ENCODE results near the gene INTS14.
"Not testable (repeated sequence)": the region's sequence is repeated elsewhere in the genome, so short reads cannot be mapped to it uniquely, and the experiment has no call there.

INTS14 gene

GRCh38 chr15:65632780-65633375, 21.9 kb upstream of the INTS14 start:
- H3K4me3 ChIP-seq: no peak overlapping the region
- H3K9me3 ChIP-seq: no peaks in the 10 kb centered on the region
- H3K4me2 ChIP-seq: no peak overlapping the region
- peaks cover 5% of the 10 kb centered on the region; the same call in 1 of the 2 replicates for H3K4me1 ChIP-seq
- H3K27ac ChIP-seq: no peak overlapping the region
- no peaks in the 10 kb centered on the region for H3K27me3 ChIP-seq
- H3K36me3 ChIP-seq: no peaks in the 10 kb centered on the region
- TF ChIP-seq Cebpa-rat (IDR thresholded peaks at IDR 0.05): no peak
- no peaks in the 10 kb centered on the region for H4K20me1 ChIP-seq
- H3K9ac ChIP-seq: no peak overlapping the region

- Histone ChIP-seq H3K27me3 (no peaks in the 10 kb centered on the region), H3K9me3 (no peaks in the 10 kb centered on the region), H3K36me3 (no peaks in the 10 kb centered on the region), H3K4me2 (no peak overlapping the region), H3K4me1 (peaks cover 5% of the 10 kb centered on the region; the same call in 1 of the 2 replicates), H3K4me3 (no peak overlapping the region), H3K9ac (no peak overlapping the region), H4K20me1 (no peaks in the 10 kb centered on the region), H3K27ac (no peak overlapping the region)
- no peak for TF ChIP-seq Cebpa-rat (IDR thresholded peaks at IDR 0.05)
Observed at GRCh38 chr15:65631503-65631902, 20.6 kb upstream of the INTS14 start.

GRCh38 chr15:65630760-65631159, 19.8 kb upstream of the INTS14 start:
- H3K27me3 ChIP-seq: no peaks in the 10 kb centered on the region
- no peak overlapping the region for H3K4me2 ChIP-seq
- no peak overlapping the region for H3K9ac ChIP-seq
- peaks cover 5% of the 10 kb centered on the region; the same call in 1 of the 2 replicates for H3K4me1 ChIP-seq
- H3K36me3 ChIP-seq: no peaks in the 10 kb centered on the region
- no peaks in the 10 kb centered on the region for H4K20me1 ChIP-seq
- no peak for TF ChIP-seq Cebpa-rat (IDR thresholded peaks at IDR 0.05)
- H3K27ac ChIP-seq: no peak overlapping the region
- no peaks in the 10 kb centered on the region for H3K9me3 ChIP-seq
- H3K4me3 ChIP-seq: no peak overlapping the region

GRCh38 chr15:65629548-65629947, 18.6 kb upstream of the INTS14 start:
- Histone ChIP-seq H4K20me1 (no peaks in the 10 kb centered on the region), H3K9ac (no peak overlapping the region), H3K27ac (no peak overlapping the region)

GRCh38 chr15:65626856-65627255, 15.9 kb upstream of the INTS14 start:
- no peak for TF ChIP-seq Cebpa-rat (IDR thresholded peaks at IDR 0.05)
- no peak overlapping the region for H3K4me3 ChIP-seq
- H3K9me3 ChIP-seq: no peaks in the 10 kb centered on the region
- peaks cover 18% of the 10 kb centered on the region for H3K4me1 ChIP-seq
- H3K36me3 ChIP-seq: peaks cover 7% of the 10 kb centered on the region; the same call in 1 of the 2 replicates
- H3K4me2 ChIP-seq: no peak overlapping the region
- no peak overlapping the region for H3K9ac ChIP-seq
- no peaks in the 10 kb centered on the region for H4K20me1 ChIP-seq
- no peak overlapping the region for H3K27ac ChIP-seq
- no peaks in the 10 kb centered on the region for H3K27me3 ChIP-seq

More at GRCh38 chr15:65629548-65629947, 18.6 kb upstream of the INTS14 start:
- H3K36me3 ChIP-seq: peaks cover 7% of the 10 kb centered on the region; the same call in 1 of the 2 replicates
- peaks cover 11% of the 10 kb centered on the region for H3K4me1 ChIP-seq
- no peak overlapping the region for H3K4me3 ChIP-seq
- H3K9me3 ChIP-seq: no peaks in the 10 kb centered on the region
- TF ChIP-seq Cebpa-rat (IDR thresholded peaks at IDR 0.05): no peak
- H3K4me2 ChIP-seq: no peak overlapping the region
- no peaks in the 10 kb centered on the region for H3K27me3 ChIP-seq

- TF ChIP-seq Cebpa-rat (IDR thresholded peaks at IDR 0.05): no peak
- H3K4me2 ChIP-seq: no peak overlapping the region
- H3K9me3 ChIP-seq: no peaks in the 10 kb centered on the region
- no peaks in the 10 kb centered on the region for H3K27me3 ChIP-seq
- peaks cover 13% of the 10 kb centered on the region for H3K4me1 ChIP-seq
- H4K20me1 ChIP-seq: no peaks in the 10 kb centered on the region
- H3K9ac ChIP-seq: no peak overlapping the region
- no peak overlapping the region for H3K27ac ChIP-seq
- peaks cover 7% of the 10 kb centered on the region; the same call in 1 of the 2 replicates for H3K36me3 ChIP-seq
- no peak overlapping the region for H3K4me3 ChIP-seq
Observed at GRCh38 chr15:65623103-65623502, 12.2 kb upstream of the INTS14 start.

GRCh38 chr15:65621638-65622037, 10.7 kb upstream of the INTS14 start, which contains the start of gene SLC24A1:
Gene SLC24A1 (plus strand): TSS chr15:65621938. CDS start chr15:65624081, 2,143 bp downstream.
- Histone ChIP-seq H4K20me1 (no peaks in the 10 kb centered on the region), H3K9me3 (no peaks in the 10 kb centered on the region), H3K36me3 (peaks cover 7% of the 10 kb centered on the region; the same call in 1 of the 2 replicates), H3K27ac (no peak within 1 kb of the TSS), H3K4me2 (no peak within 1 kb of the TSS), H3K9ac (no peak within 1 kb of the TSS), H3K27me3 (no peaks in the 10 kb centered on the region), H3K4me3 (no peak within 1 kb of the TSS), H3K4me1 (peaks cover 13% of the 10 kb centered on the region)
- no peak for TF ChIP-seq Cebpa-rat (IDR thresholded peaks at IDR 0.05)

GRCh38 chr15:65620833-65621232, 9.9 kb upstream of the INTS14 start:
- Histone ChIP-seq H3K27me3 (no peaks in the 10 kb centered on the region), H3K4me3 (no peak overlapping the region), H3K9ac (no peak overlapping the region), H4K20me1 (no peaks in the 10 kb centered on the region), H3K27ac (no peak overlapping the region), H3K4me2 (no peak overlapping the region), H3K36me3 (peaks cover 7% of the 10 kb centered on the region; the same call in 1 of the 2 replicates), H3K9me3 (no peaks in the 10 kb centered on the region), H3K4me1 (peaks cover 13% of the 10 kb centered on the region)
- no peak for TF ChIP-seq Cebpa-rat (IDR thresholded peaks at IDR 0.05)

- Histone ChIP-seq H3K36me3 (peaks cover under 1% of the 10 kb centered on the region; the same call in 1 of the 2 replicates), H3K27ac (no peak overlapping the region), H4K20me1 (no peaks in the 10 kb centered on the region), H3K9me3 (no peaks in the 10 kb centered on the region), H3K4me2 (no peak overlapping the region), H3K27me3 (no peaks in the 10 kb centered on the region), H3K9ac (no peak overlapping the region), H3K4me3 (no peak overlapping the region), H3K4me1 (peaks cover 8% of the 10 kb centered on the region)
- no peak for TF ChIP-seq Cebpa-rat (IDR thresholded peaks at IDR 0.05)
Observed at GRCh38 chr15:65619626-65620290, 8.8 kb upstream of the INTS14 start.

- Histone ChIP-seq H3K4me1 (no peaks in the 10 kb centered on the region), H3K9ac (no peak overlapping the region), H3K36me3 (no peaks in the 10 kb centered on the region), H3K4me3 (no peak overlapping the region), H3K9me3 (no peaks in the 10 kb centered on the region), H3K27ac (no peak overlapping the region), H3K27me3 (no peaks in the 10 kb centered on the region), H3K4me2 (no peak overlapping the region), H4K20me1 (no peaks in the 10 kb centered on the region)
- no peak for TF ChIP-seq Cebpa-rat (IDR thresholded peaks at IDR 0.05)
Observed at GRCh38 chr15:65618560-65619109, 7.7 kb upstream of the INTS14 start.

GRCh38 chr15:65615887-65616286, 5.0 kb upstream of the INTS14 start:
- H3K27me3 ChIP-seq, H4K20me1 ChIP-seq, H3K27ac ChIP-seq, H3K4me3 ChIP-seq, H3K9me3 ChIP-seq, H3K36me3 ChIP-seq, H3K4me2 ChIP-seq, H3K9ac ChIP-seq: not testable (repeated sequence)
- peaks cover 16% of the 10 kb centered on the region for H3K4me1 ChIP-seq
